ENCODE results near the gene KMO.

The KMO gene

GRCh38 chr1:241645199-241645598 lies 113.0 kb downstream of the KMO start:
- Histone ChIP-seq H3K36me3 (ENCODE audit: insufficient read depth, low read length) (no peaks in the 10 kb centered on the region), H3K27ac (ENCODE audit: low read length) (no peak overlapping the region), H2AFZ (ENCODE audit: low read depth, low read length) (no peak overlapping the region), H3K79me2 (ENCODE audit: insufficient read depth, low read length) (no peaks in the 10 kb centered on the region), H3K9ac (ENCODE audit: low read depth, low read length) (no peak overlapping the region), H3K9me3 (ENCODE audit: insufficient read depth, low read length, severe bottlenecking) (no peaks in the 10 kb centered on the region), H3K4me3 (ENCODE audit: low read depth in 1 of 2, low read length in 2 of 2) (no peak overlapping the region), H3K4me2 (ENCODE audit: insufficient read depth, low read length) (no peak overlapping the region), H3K27me3 (ENCODE audit: insufficient read depth, low read length, poor library complexity) (no peaks in the 10 kb centered on the region), H4K20me1 (ENCODE audit: insufficient read depth, low read length) (no peaks in the 10 kb centered on the region), H3K4me1 (ENCODE audit: insufficient read depth, low read length) (peaks cover 7% of the 10 kb centered on the region)
- DNase-seq (no peak), ATAC-seq (ENCODE audit: insufficient read depth, low read depth) (no peak)
- no peak for TF ChIP-seq EZH2 (IDR thresholded peaks at IDR 0.05; ENCODE audit: borderline replicate concordance, low read depth, low read length, severe bottlenecking)
- TF ChIP-seq, protein P1, sequence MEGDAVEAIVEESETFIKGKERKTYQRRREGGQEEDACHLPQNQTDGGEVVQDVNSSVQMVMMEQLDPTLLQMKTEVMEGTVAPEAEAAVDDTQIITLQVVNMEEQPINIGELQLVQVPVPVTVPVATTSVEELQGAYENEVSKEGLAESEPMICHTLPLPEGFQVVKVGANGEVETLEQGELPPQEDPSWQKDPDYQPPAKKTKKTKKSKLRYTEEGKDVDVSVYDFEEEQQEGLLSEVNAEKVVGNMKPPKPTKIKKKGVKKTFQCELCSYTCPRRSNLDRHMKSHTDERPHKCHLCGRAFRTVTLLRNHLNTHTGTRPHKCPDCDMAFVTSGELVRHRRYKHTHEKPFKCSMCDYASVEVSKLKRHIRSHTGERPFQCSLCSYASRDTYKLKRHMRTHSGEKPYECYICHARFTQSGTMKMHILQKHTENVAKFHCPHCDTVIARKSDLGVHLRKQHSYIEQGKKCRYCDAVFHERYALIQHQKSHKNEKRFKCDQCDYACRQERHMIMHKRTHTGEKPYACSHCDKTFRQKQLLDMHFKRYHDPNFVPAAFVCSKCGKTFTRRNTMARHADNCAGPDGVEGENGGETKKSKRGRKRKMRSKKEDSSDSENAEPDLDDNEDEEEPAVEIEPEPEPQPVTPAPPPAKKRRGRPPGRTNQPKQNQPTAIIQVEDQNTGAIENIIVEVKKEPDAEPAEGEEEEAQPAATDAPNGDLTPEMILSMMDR (IDR thresholded peaks at IDR 0.05; ENCODE audit: borderline replicate concordance, extremely low read depth, low read length, poor library complexity, severe bottlenecking), result no peak

Measured in DND-41 (cell line).